Lung (tissue), 12 donors: ENCODE data around the gene NXN. TPM values are rescaled to one million over a fixed set of nuclear protein-coding genes. Genes with fewer than 3 reads are reported as not detected.

Source experiments
- ATAC-seq: fragments of 200-7000 bp; cut with Tn5 transposase; one replicate; pipeline ENCODE4 v1.9.1; 2020; ENCODE audit warnings: moderate number of reproducible peaks; ENCODE audit not compliant: insufficient read depth, low FRiP score
- DNase-seq, 3 donors: peaks; one replicate each; pipeline ENCODE4 v3.0.0-alpha.2; 2013 to 2017
- H3K27ac ChIP-seq, 2 donors: one replicate each; pipeline ENCODE4 v1.5.1; 2013; ENCODE audit warnings: mild to moderate bottlenecking in 2 of 2, moderate library complexity in 2 of 2, control low read depth in 1 of 2, inconsistent platforms in 1 of 2, low read depth in 1 of 2, low read length in 1 of 2
- H3K27me3 ChIP-seq, 3 donors: one replicate each; pipeline ENCODE4 v1.5.1; 2013; ENCODE audit warnings: low read length in 2 of 3; ENCODE audit not compliant: control insufficient read depth in 3 of 3, insufficient read depth in 3 of 3
- H3K36me3 ChIP-seq, 4 donors: one replicate each; pipeline ENCODE4 v1.5.1; 2013; ENCODE audit warnings: low read length in 4 of 4, mild to moderate bottlenecking in 1 of 4, moderate library complexity in 1 of 4; ENCODE audit not compliant: control insufficient read depth in 4 of 4, insufficient read depth in 4 of 4
- H3K4me1 ChIP-seq, 5 donors: one replicate each; pipeline ENCODE4 v1.5.1; 2013; ENCODE audit warnings: low read length in 5 of 5, mild to moderate bottlenecking in 2 of 5, moderate library complexity in 1 of 5; ENCODE audit not compliant: control insufficient read depth in 5 of 5, insufficient read depth in 5 of 5
- H3K4me3 ChIP-seq: one replicate; pipeline ENCODE4 v1.5.1; 2013; ENCODE audit warnings: mild to moderate bottlenecking, control low read depth, moderate library complexity
- H3K9ac ChIP-seq, 2 donors: one replicate each; pipeline ENCODE4 v1.5.1; 2013; ENCODE audit warnings: low read length in 2 of 2, control low read depth in 1 of 2; ENCODE audit not compliant: insufficient read depth in 1 of 2
- H3K9me3 ChIP-seq, 4 donors: one replicate each; pipeline ENCODE4 v1.5.1; 2013; ENCODE audit warnings: low read length in 3 of 4, mild to moderate bottlenecking in 1 of 4, moderate library complexity in 1 of 4; ENCODE audit not compliant: control insufficient read depth in 4 of 4, insufficient read depth in 3 of 4
- WGBS, 2 donors: extraction: QIAGEN DNeasy Blood & Tissue Kit; methylation state at CpG; one replicate each; pipeline ENCODE4 v1.1.7; 2013; 5-methylcytosine and 5-hydroxymethylcytosine counted together
- polyA plus RNA-seq, 2 donors: library from polyadenylated mRNA; stranded (reverse); fragments of 200-250 nt; gene quantifications; one replicate each; pipeline ENCODE4 v1.2.1, GENCODE V29; 2013
- total RNA-seq, 2 donors: library from RNA; depleted of rRNA in 1 of 2; stranded (reverse); fragments of >200 nt in 1 of 2; gene quantifications; one replicate each; pipeline ENCODE4 v1.2.1, GENCODE V29; 2014 to 2021
- TF ChIP-seq, protein P1 (sequence below): IDR thresholded peaks from 2 replicates; pipeline ENCODE4 v1.5.1; 2012; ENCODE audit warnings: mild to moderate bottlenecking; ENCODE audit errors: control extremely low read depth, extremely low read depth
- donor health status: control.
- donor health status: control.
- donor health status: Bipolar disorder and iron deficiency.
- donor health status: healthy.
- donor health status: DM: yes; HTN: yes; CAD: no.

The NXN gene
- total and polyA plus RNA-seq, 4 donors: 17.6 to 57.7 (median 39.9) TPM

DNA sequence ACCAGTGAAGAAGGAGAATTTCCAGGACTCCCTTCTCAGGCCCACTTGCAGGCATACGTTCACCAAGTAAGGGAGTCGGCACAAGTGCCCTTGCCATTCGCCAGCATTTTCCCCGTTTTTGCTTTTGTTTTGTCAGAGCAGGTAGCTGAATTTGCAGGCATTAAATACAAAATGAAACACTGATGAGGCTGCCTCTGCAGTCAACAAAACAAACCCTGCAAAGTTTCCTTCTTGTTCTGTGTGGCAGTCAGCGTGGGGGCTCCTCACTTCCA is 205.3 kb downstream of the NXN start:
- no peak overlapping the region for H3K9ac ChIP-seq
- no peaks in the 10 kb centered on the region for H3K4me1 ChIP-seq
- no peak overlapping the region for H3K27ac ChIP-seq
- H3K27me3 ChIP-seq: no peaks in the 10 kb centered on the region
- no peak for DNase-seq
- H3K36me3 ChIP-seq: peaks cover 32 to 48% (median 43%) of the 10 kb centered on the region in 4 donors
- H3K4me3 ChIP-seq: no peak overlapping the region
- WGBS, 2 donors: 93 to 94% methylated on average over 5 of the region's 5 CpGs
- TF ChIP-seq, protein P1, sequence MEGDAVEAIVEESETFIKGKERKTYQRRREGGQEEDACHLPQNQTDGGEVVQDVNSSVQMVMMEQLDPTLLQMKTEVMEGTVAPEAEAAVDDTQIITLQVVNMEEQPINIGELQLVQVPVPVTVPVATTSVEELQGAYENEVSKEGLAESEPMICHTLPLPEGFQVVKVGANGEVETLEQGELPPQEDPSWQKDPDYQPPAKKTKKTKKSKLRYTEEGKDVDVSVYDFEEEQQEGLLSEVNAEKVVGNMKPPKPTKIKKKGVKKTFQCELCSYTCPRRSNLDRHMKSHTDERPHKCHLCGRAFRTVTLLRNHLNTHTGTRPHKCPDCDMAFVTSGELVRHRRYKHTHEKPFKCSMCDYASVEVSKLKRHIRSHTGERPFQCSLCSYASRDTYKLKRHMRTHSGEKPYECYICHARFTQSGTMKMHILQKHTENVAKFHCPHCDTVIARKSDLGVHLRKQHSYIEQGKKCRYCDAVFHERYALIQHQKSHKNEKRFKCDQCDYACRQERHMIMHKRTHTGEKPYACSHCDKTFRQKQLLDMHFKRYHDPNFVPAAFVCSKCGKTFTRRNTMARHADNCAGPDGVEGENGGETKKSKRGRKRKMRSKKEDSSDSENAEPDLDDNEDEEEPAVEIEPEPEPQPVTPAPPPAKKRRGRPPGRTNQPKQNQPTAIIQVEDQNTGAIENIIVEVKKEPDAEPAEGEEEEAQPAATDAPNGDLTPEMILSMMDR: no peak
- H3K9me3 ChIP-seq: no peaks in the 10 kb centered on the region
- no peak for ATAC-seq

DNA sequence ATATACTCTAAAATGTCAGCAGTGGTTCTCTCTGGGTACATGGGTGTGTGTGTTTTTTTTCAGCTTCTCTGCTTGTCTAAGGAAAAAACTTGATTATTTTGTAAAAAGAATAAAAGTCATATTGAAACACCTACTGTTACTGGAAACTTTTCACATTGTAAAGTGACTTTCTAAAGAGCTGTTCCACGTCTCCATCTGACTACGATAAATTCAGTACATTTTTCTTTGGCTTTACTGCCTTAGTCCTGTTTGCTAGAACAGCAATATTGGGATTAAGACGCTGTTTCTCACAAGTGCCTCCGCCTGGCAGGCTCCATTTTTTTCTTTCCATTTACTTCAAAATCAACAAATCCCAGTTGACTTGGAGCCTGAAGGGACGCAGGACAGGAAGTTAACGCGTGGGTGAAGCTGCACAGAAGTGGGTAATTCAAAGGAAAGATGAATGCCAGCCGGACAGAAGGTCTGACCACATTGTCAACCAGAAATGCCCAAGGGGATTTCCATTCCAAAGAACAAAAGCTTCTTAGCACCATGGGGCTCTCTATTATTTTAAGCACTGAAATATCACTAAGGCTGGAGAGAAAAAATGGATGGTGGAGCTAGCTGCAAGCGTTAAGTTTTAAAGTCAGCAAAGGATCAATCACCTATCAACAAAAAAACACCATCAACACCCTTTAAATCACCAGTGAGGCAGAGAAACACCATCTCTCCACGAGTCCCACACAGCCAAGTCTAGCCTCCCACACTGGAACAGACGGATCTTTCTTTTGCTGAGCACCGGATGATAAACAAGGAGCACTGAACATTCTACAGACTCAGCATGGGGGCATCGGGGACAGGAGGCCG is 205.9 kb downstream of the NXN start:
- 78 to 83% methylated on average over 14 of the region's 14 CpGs for WGBS, 2 donors
- Histone ChIP-seq H3K9ac (no peak overlapping the region), H3K36me3 (peaks cover 31 to 53% (median 45%) of the 10 kb centered on the region in 4 donors), H3K4me1 (no peaks in the 10 kb centered on the region), H3K4me3 (no peak overlapping the region), H3K27ac (no peak overlapping the region), H3K27me3 (no peaks in the 10 kb centered on the region), H3K9me3 (no peaks in the 10 kb centered on the region)
- DNase-seq (no peak), ATAC-seq (no peak)
- TF ChIP-seq, protein P1: no peak

DNA sequence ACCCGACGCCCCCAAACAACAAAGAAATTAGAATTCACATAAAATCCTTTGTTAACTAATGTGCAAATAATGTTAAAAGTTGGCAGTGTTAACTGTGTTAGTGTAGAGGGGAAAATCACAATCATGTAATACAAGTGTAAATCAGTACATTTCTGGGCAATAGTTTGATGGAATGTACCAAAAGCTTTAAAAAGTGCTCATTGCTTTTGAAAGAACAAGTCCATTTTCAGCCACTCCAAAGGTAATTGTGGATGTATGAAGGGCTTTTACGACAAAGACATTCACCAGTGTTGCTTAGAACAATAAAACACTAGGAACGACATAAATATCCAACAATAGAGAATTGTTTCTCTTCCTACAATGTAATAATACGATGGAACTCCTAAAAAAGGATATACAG is 206.6 kb downstream of the NXN start:
- no peak overlapping the region for H3K27ac ChIP-seq
- TF ChIP-seq, protein P1: no peak
- ATAC-seq: no peak
- WGBS, 2 donors: 87 to 92% methylated on average over 5 of the region's 5 CpGs
- no peak overlapping the region for H3K4me3 ChIP-seq
- H3K9ac ChIP-seq: no peak overlapping the region
- no peak for DNase-seq
- H3K36me3 ChIP-seq: peaks cover 31 to 48% (median 43%) of the 10 kb centered on the region in 4 donors
- no peaks in the 10 kb centered on the region for H3K4me1 ChIP-seq
- no peaks in the 10 kb centered on the region for H3K27me3 ChIP-seq
- no peaks in the 10 kb centered on the region for H3K9me3 ChIP-seq
